GM21576 (cell line): ENCODE results near the gene TM9SF1.
A peak's percentile ranks its signal among the peaks of the same experiment; 100 is the strongest.
"Not testable (repeated sequence)": the region's sequence is repeated elsewhere in the genome, so short reads cannot be mapped to it uniquely, and the experiment has no call there.

Experiments
- ATAC-seq: cut with Tn5 transposase; IDR thresholded peaks from one replicate; pipeline ENCODE4 v1.9.1; 2021; ENCODE audit warnings: mild to moderate bottlenecking, moderate library complexity; ENCODE audit not compliant: unreplicated experiment

The TM9SF1 gene

GRCh38 chr14:24228902-24229301 lies 33.7 kb upstream of the TM9SF1 start:
- ATAC-seq: no peak

- no peak for ATAC-seq
Measured at GRCh38 chr14:24226473-24226872, 31.2 kb upstream of the TM9SF1 start.

GRCh38 chr14:24224618-24225071 lies 29.4 kb upstream of the TM9SF1 start:
- no peak for ATAC-seq

GRCh38 chr14:24222987-24223386 lies 27.7 kb upstream of the TM9SF1 start:
- not testable (repeated sequence) for ATAC-seq

- no peak for ATAC-seq
Measured at GRCh38 chr14:24219521-24219920, 24.3 kb upstream of the TM9SF1 start.

- no peak for ATAC-seq
Measured at GRCh38 chr14:24219080-24219479, 23.8 kb upstream of the TM9SF1 start.

GRCh38 chr14:24216876-24217275 lies 21.6 kb upstream of the TM9SF1 start:
- ATAC-seq: not testable (repeated sequence)

- ATAC-seq: no peak
Measured at GRCh38 chr14:24216345-24216699, 21.1 kb upstream of the TM9SF1 start.

- peak; percentile 60 for ATAC-seq
Measured at GRCh38 chr14:24215495-24216344, 20.5 kb upstream of the TM9SF1 start, which contains the start of gene MDP1. MDP1 (minus strand) TSS chr14:24216066; CDS start chr14:24215955, 111 bp downstream.

GRCh38 chr14:24213866-24214662 lies 18.8 kb upstream of the TM9SF1 start:
- ATAC-seq: no peak

GRCh38 chr14:24212924-24213865 lies 18.0 kb upstream of the TM9SF1 start, which contains the start of gene CHMP4A:
CHMP4A (minus strand) TSS chr14:24213488; CDS start chr14:24213439, 49 bp downstream.
- peak; percentile 75 for ATAC-seq

- no peak for ATAC-seq
Measured at GRCh38 chr14:24211311-24211710, 16.1 kb upstream of the TM9SF1 start.

- ATAC-seq: no peak
Measured at GRCh38 chr14:24207625-24208024, 12.4 kb upstream of the TM9SF1 start.

GRCh38 chr14:24207104-24207551 lies 11.9 kb upstream of the TM9SF1 start:
- no peak for ATAC-seq

- ATAC-seq: no peak
Measured at GRCh38 chr14:24206260-24207103, 11.2 kb upstream of the TM9SF1 start.

GRCh38 chr14:24204163-24205146 lies 9.2 kb upstream of the TM9SF1 start:
- ATAC-seq: no peak

- ATAC-seq: not testable (repeated sequence)
Measured at GRCh38 chr14:24203249-24203886, 8.1 kb upstream of the TM9SF1 start.

GRCh38 chr14:24202538-24202937 lies 7.3 kb upstream of the TM9SF1 start:
- not testable (repeated sequence) for ATAC-seq
